GM18511 (cell line): ENCODE data around the gene ZFYVE26.
"Not testable (repeated sequence)": the region's sequence is repeated elsewhere in the genome, so short reads cannot be mapped to it uniquely, and the experiment has no call there.

ENCODE experiments used
- ATAC-seq: cut with Tn5 transposase; IDR thresholded peaks from one replicate; pipeline ENCODE4 v1.9.1; 2021; ENCODE audit warnings: mild to moderate bottlenecking, moderate library complexity; ENCODE audit not compliant: unreplicated experiment

The ZFYVE26 gene

DNA sequence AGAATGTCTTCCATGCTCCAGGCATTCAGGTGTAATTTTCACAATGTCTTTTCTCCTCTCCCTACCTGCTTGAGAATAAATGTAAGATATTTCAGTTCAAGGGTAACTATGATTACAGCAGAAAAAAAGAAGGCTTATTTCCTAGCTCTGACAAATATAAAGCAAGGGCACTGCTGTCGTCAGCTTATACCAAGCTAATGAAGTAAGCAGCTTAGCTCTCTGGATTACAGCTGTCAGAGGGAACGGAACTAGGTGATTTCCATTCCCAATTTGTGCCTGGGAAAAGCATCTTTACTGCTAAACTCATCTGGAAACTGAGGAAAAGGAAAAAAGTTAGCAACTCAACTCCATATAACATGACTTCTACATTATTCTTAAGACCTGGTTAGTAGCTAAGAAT, 56.5 kb downstream of the ZFYVE26 start:
- ATAC-seq: no peak

DNA sequence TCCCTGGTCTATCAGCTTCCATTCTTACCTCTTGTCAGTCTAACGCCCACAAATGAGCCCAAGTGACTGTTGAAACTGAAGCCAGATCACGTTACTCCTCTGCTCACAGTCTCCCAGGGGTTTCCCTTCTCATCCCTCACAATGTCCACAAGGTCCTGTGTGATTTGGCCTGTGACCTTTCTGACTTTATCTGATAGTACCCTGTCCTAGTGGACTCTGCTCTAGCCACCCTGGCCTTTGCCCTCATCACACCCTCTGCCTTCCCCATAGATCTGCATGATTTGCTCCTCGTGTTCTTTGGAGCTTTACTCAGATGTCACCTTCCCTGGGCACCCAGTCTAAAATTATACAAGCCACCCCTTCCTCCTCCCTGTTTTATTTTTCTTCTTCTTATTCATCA, 59.2 kb downstream of the ZFYVE26 start:
- ATAC-seq: no peak

DNA sequence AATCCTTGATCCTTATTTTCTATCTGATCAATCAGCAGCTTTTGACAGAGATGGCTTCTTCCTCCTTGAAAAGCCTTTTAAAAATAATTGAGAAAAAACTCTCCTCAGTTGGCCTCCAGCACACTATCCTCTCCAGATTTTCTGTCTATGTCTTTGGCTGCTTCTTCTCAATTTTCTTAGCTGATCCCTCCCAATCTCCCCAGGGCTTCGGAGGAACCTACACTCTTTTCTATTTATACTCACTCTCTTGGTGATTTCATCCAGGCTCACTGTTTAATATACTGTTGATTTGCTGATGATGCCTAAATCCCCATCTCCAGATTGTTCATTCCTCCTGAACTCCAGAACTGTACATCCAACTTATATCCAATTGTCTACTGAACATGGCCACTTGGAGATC, 59.9 kb downstream of the ZFYVE26 start:
- no peak for ATAC-seq

DNA sequence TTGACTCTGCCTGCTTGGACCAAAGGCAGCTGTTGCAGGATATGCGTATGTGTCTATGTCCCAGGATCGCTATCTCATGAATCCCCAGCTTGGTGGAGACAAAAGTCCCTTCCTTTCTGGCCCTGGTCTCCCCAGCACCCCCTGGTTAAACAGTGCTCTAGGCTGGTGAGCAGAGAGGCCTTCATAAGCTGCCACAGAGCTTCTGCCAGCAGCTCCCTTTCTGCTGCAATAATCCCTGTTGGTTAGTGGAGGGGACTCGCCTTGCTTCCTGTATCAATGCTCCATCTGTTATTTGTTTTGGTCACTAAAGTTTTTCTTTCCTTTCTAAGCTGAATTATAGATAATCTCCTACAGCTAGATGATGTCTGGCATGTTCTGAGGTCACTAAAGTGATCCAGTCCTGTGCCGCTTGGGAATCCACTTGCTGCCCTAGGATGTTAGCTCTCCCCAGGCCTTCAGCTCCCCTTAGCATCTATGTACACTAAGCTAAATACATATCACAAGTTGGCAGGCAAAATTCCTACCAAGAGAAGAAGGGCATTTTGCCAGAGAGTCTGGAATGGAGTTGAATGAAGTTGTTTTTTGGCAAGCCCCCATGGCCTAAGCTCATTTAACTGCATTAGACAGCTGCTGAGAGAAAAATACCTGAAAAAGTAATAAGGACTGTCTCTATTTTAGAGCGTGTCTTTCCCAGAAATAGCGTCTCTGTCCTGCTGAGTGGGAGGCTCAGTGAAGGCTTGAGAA, 66.9 kb downstream of the ZFYVE26 start:
- no peak for ATAC-seq

DNA sequence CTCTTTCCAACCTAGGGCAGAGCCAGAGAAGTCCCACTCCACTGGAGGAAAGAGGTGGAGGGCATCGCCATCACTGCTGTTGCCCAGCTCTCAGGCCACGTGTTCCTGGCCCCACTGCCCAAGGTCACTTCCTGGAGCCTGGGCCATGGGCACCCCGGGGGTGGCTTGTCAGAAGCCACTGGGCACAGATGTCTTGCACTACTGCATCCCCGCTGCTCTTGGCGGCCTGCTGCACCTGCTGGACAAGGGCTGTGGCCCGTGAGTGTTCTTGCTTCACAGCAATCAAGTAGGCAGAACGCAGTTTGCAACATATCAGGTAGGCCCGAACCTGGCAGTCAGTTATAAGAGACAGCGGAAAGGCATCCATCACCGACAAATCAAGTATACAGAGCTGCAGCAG, 68.1 kb downstream of the ZFYVE26 start:
- ATAC-seq: no peak

DNA sequence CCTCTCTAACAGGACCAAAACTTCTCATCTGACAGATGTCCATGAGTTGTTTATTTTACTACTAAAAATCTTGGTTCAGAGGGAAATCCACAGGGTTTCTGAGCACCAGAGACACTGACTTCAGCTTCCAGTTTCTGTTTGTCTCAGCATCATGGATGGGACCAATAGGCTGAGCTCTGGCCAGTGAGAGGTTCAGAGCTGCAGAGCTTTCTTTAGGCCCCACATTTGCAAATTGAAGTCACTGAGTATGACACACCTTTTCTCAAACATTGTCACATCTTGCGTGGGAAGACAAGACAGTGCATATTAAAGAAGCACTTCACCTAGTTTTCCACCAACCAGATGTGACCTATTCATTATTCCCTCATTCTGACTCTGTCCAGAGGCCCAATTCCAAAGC, 69.5 kb downstream of the ZFYVE26 start:
- no peak for ATAC-seq

DNA sequence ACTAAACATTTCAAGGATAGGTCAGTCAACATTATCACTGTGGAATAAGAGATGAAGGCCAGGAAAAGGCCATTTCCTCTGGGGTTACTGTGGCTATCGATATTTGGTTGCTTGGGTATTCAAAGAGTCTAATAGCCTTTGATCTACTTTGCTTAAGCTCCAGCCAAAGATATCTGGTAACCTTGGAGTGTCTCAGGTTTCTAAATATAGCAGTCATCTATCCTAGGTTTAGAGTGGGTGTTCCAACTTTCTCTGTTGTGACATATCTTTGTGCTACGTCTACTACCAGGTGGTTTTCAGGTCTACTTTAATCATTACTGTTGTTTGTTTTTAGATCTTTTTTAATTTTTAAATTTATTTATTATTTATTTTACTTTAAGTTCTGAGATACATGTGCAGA, 72.3 kb downstream of the ZFYVE26 start:
- ATAC-seq: no peak

DNA sequence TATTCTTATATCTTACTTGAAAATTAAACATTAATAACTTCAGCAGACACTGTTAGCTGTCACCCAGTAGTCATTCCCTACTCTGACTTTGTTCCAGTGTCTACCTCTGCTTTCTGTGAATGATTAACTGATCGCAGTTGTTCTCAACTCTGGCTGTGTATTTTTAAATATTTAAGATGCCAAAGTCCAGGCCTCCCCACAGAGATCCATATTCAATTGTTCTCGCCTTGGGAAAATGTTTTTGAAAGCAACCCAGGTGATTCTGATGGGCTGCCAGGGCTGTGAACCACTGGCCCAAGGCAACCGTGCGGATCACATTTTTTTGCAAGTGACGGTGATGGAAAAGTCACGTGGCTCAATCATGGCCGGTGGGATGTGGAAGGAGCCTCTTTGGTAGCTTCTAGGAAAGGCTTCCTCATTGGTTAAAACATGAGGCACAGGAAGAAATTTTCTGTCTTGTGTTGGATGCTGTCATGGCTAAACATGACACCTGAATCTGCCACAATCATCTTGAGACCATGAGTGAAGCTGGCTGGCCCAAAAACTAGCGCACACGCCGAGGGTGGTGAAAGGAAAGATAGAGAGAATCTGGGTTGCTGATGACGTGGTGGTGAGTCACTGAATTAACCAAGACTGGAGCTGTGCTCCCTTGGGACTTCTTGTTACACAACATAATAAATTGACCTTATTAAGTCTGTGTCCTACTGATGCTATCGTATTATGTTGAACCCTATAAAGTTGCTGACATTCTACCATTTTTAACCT, 77.5 kb downstream of the ZFYVE26 start:
- ATAC-seq: no peak

DNA sequence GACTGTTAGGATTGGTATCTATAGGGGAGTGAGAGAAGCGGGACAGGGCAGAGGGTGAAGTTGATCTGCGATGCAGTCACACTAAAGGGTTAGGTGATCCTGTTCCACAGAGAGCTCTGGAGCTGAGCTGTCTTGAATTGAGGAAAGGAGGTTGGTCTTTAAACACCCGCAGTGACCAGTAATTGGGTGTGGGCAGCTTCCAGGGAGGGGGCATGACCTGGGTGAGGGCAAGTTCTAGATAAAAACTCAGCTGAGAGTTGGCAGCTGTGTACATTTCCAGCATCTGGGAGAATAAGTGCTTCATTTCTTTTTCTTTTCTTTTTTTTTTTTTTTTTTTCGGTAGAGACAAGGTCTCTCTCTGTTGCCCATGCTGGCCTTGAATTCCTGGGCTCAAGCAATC, 79.6 kb downstream of the ZFYVE26 start:
- no peak for ATAC-seq

DNA sequence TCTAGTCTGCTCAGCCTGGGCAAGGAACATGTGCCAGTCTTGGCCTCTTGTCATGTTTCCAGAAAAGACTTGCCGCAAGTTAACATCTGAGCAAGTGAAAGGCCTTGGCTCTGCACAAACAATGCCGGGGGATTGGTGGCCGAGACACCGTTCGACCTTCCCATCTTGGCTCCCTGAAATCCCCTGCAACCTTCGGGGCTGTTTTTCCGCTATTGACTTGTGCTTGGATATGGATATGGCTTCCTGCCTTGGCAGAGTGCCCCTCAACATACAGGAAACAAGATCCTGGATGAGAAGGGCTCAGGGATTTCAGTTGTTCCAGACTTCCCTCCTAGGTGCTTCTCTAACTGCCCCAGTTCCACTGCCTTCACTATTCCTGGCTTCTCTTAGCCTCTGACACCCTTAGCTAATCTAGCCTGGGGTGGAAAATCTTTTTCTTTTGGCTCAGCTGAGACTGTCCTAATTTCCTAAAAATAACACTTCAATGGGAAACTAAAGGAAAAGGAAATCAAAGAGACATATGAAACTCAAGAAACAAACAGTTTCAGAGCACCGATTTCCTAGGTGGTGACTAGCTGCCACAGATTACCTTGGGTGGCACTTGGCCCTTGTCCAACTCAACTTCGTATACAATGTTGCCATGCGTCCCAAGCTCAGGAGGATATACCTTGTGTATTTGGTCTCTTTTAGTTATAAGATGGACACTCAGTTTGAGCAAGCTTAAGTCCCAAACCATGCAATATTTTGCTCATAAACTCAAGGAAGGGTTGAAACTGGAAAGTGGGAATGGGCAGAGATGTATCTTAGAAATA, 80.8 kb downstream of the ZFYVE26 start:
- ATAC-seq: no peak

DNA sequence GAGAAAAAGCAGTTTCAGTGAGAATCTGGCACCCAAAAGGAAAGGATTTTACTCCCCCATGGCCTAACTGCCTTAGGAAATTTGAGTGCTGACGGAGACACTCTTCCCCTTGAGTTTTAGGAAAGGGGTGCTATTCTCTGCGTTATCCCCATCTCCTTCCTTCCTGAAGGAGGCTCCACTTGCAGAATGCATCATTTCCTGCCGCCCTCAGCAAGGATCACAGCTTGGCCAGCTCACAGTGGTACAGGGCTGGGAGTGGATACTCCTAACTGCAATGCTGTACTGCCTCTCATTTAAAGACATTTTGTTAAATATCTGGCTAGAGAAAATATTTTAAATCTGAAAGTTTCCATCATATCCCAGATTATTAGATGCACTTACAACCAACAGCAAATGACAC, 81.7 kb downstream of the ZFYVE26 start:
- ATAC-seq: no peak

DNA sequence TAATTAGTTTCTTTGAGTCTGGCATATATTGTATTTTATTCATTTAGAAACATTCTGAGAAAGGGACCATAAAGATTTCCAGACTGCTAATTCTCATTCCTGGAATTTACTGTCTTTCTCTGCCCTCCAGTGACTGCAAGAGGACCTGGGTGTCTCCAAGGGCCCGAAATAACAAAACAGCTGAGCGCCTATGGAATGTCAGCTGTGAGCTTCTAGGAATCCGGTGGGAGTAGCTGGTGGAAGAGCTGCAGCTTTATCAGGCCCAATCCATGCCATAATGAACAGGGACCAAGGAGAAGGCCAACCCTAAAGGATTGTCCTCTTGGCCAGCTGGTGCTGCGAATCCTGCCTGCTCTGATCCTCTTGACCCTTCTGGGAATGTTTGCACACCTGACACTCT, 82.8 kb downstream of the ZFYVE26 start:
- no peak for ATAC-seq

DNA sequence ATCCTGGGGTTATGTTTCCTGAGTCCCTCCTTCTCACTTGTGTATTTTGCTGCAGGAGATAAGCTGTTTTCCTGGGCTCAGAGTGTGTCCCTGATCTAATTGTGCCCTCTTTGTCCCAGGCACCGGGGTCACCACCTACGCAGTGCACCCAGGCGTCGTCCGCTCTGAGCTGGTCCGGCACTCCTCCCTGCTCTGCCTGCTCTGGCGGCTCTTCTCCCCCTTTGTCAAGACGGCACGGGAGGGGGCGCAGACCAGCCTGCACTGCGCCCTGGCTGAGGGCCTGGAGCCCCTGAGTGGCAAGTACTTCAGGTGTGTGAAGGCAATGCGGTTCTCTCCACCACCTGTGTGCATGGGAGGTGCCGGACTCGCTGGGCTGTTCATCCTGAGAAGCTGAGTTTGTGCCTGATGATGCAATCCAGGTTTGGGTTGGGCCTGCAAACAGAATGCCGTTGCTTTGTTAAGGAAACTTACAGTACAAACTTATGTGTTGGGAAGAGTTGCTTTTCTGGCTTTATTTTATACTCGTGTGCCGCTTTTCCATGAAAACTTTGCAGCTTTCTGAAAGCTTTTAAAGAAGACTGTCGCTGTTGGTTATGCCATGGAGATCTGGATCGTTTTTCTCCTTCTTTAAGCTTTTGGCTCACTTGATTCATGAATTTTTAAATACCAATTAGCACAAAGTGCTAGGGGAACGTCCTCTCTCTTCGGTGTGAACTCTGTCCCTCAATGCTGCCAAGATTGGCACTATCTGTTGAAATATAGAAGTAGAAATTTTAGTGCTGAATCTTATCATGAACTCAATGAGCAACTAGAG, 87.1 kb downstream of the ZFYVE26 start:
- no peak for ATAC-seq

DNA sequence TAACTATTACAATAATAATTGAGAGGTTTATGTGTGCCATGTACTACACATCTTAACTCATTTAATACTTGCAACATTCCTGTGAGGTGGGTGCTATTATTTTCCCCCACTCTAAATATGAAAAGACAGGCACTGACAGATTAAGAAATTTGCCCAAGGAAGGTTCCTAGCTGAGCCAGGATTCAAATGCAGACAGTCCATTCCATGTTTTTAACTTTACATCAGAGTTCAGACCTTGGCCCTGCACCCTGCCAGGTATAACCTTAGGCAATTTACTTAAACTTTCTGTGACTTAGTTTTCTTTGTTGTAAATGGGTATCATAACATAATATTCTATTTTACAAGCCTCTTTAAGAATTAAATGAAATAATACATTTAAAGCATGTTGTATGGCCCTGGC, 88.1 kb downstream of the ZFYVE26 start:
- no peak for ATAC-seq

DNA sequence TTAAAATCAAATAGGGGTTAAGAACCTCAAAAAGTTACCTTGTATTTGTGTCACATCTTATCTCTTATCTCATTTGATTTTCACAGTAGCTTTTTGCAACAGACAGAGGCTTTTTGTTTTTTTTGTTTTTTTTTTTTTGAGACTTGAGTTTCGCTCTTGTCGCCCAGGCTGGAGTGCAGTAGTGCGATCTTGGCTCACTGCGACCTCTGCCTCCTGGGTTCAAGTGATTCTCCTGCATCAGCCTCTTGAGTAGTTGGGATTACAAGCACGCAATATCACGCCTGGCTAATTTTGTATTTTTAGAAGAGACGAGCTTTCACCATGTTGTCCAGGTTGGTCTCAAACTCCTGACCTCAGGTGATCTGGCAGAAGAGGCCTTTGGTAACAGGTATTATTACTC, 89.0 kb downstream of the ZFYVE26 start:
- no peak for ATAC-seq

DNA sequence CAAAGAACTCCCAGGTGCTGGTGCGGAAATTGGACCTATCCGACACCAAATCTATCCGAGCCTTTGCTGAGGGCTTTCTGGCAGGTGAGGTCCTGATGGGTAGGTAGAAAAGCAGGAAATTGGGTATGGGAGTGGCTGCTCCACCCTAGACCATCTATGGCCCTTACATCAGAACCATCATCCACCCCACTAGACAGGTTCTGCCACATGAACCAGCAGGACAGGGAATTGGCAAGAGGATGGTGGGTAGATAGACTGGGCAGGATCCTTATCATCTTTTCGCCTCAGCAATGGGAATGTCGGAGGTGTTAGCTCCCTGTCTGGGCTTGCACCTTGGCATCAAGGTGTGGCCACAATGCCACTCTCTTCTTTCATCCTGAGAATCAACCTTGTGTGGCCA, 91.2 kb downstream of the ZFYVE26 start:
- ATAC-seq: no peak

DNA sequence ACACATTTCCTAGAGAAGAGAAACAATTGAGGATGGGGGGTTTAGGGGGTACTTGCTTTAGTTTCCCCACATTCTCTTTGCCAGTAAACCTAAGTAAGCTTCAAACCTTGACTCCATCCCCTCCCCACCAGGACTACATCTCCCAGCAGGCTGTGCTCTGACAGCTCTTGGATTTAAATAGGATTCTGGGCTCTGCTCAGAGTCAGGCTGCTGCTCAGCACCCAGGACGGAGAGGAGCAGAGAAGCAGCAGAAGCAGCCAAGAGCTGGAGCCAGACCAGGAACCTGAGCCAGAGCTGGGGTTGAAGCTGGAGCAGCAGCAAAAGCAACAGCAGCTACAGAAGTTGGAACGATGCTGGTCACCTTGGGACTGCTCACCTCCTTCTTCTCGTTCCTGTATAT, 94.1 kb downstream of the ZFYVE26 start:
- no peak for ATAC-seq

DNA sequence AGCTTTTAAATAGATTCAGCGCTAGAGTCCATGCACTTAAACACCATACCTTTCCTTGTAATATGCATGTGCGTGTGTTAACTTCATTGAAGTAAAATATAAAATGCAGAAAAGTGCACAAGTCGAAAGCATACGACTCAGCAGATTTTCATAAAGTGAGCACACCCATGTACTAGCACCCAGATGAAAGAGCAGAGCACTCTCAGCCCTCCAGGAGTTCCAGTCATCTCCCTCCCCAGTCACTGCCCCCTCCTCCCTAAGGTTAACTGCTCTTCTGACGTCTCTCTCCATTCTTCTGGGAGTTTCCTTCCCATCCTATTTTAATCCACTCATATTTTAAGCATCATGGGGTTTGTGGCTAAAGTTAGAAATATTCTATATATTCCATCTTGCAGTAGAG, 94.5 kb downstream of the ZFYVE26 start:
- ATAC-seq: no peak

DNA sequence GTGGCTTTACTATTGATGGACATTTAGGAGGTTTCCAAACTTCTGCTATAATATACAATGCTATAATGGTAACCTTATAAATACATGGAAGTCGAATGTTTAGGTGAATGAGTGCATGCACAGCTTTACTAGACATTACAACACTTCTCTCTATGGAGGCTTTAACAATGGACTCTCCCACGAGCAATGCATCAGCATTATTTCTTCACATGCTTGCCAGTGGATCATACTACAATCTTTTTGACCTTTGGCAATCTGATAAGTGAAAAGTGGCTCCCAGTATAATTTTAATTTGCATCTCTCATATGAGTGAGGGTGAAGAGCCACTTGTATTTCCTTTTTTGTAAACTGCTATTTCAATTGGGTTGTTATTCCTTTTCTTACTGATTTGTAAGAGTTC, 96.5 kb downstream of the ZFYVE26 start:
- ATAC-seq: no peak

DNA sequence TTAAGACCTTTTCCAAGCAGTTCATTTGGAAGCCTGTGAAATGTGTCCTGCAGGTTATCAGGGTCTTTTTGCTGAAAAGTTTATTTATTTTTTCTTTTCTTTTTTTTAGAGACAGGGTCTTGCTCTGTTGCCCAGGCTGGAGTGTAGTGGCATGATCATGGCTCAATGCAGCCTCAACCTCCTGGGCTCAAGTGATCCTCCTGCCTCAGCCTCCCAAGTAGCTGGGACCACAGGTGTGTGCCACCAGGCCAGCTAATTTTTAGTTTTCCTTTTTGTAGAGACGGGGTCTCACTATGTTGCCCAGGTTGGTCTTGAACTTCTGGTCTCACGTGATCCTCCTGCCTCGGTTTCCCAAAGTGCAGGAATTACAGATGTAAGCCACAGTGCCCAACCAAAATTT, 97.0 kb downstream of the ZFYVE26 start:
- not testable (repeated sequence) for ATAC-seq

DNA sequence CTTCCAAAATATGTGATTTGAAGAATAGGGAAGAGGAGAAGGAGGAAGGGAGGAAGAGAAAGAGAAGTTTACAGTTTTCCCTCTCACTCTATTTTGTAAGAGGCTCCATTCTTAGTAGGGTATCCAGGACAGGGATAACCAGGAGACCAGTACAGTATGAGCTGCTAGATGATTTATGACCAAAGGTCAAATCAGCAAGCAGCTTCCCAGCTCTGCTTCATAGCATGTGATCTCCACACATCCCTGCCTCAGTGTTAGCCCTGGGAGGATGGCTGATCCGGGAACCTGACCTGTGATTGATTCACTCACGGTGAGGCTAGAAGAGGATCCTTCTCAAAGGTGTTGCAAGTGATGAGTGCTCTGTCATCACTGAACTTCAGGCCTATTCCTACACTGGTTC, 98.1 kb downstream of the ZFYVE26 start:
- no peak for ATAC-seq
